SJSA1 (cell line): ENCODE results near the gene CTNNA2. TPM values are rescaled to one million over a fixed set of nuclear protein-coding genes. Genes with fewer than 3 reads are reported as not detected.

ENCODE experiments used
- DNase-seq, 2 experiments: peaks; one replicate each; pipeline ENCODE4 v3.0.0-alpha.2; 2015 to 2020; ENCODE audit warnings: low spot score in 2 of 2, low read depth in 1 of 2
- H3K27ac ChIP-seq: fragments of 250-450 bp; sonication (Bioruptor Pico); 2 replicates; pipeline ENCODE4 v1.5.1; 2020; ENCODE audit warnings: mild to moderate bottlenecking, moderate library complexity
- H3K27me3 ChIP-seq: fragments of 250-450 bp; sonication (Bioruptor Pico); replicated peaks from 2 replicates; pipeline ENCODE4 v1.5.1; 2020; ENCODE audit warnings: mild to moderate bottlenecking, moderate library complexity
- H3K36me3 ChIP-seq: fragments of 250-450 bp; sonication (Bioruptor Pico); 2 replicates; pipeline ENCODE4 v1.5.1; 2020; ENCODE audit warnings: mild to moderate bottlenecking
- H3K4me1 ChIP-seq: fragments of 250-450 bp; sonication (Bioruptor Pico); replicated peaks from 2 replicates; pipeline ENCODE4 v1.6.1; 2021; ENCODE audit warnings: mild to moderate bottlenecking
- H3K4me3 ChIP-seq: fragments of 250-450 bp; sonication (Bioruptor Pico); 2 replicates; pipeline ENCODE4 v1.5.1; 2020; ENCODE audit warnings: mild to moderate bottlenecking
- H3K9me3 ChIP-seq: fragments of 250-450 bp; sonication (Bioruptor Pico); replicated peaks from 2 replicates; pipeline ENCODE4 v1.5.1; 2020; ENCODE audit warnings: mild to moderate bottlenecking
- total RNA-seq: library from RNA; depleted of rRNA; stranded (reverse); fragments of >200 nt; shearing (Covaris generic); gene quantifications from 2 replicates; pipeline ENCODE4 v1.2.3, GENCODE V29; 2014

Gene CTNNA2
- total RNA-seq, 1 experiment from 2014 or later, result not detected

GRCh38 chr2:80467262-80467811 lies 954.5 kb downstream of the CTNNA2 start:
- Histone ChIP-seq H3K36me3 (no peaks in the 10 kb centered on the region), H3K27me3 (no peaks in the 10 kb centered on the region), H3K27ac (no peak overlapping the region), H3K4me1 (no peaks in the 10 kb centered on the region), H3K9me3 (no peaks in the 10 kb centered on the region), H3K4me3 (no peak overlapping the region)
- no peak for DNase-seq

- H3K9me3 ChIP-seq, result no peaks in the 10 kb centered on the region
- H3K27me3 ChIP-seq, result no peaks in the 10 kb centered on the region
- H3K4me3 ChIP-seq, result no peak overlapping the region
- no peaks in the 10 kb centered on the region for H3K36me3 ChIP-seq
- no peak for DNase-seq
- H3K4me1 ChIP-seq, result no peaks in the 10 kb centered on the region
- no peak overlapping the region for H3K27ac ChIP-seq
Observed at GRCh38 chr2:80469428-80469827, 956.6 kb downstream of the CTNNA2 start.

- Histone ChIP-seq H3K27ac (no peak overlapping the region), H3K27me3 (no peaks in the 10 kb centered on the region), H3K9me3 (no peaks in the 10 kb centered on the region), H3K4me3 (no peak overlapping the region), H3K36me3 (no peaks in the 10 kb centered on the region), H3K4me1 (no peaks in the 10 kb centered on the region)
- no peak for DNase-seq
Observed at GRCh38 chr2:80473069-80473468, 960.2 kb downstream of the CTNNA2 start.

GRCh38 chr2:80473796-80474195 lies 960.9 kb downstream of the CTNNA2 start:
- Histone ChIP-seq H3K4me3 (no peak overlapping the region), H3K27me3 (no peaks in the 10 kb centered on the region), H3K36me3 (no peaks in the 10 kb centered on the region), H3K9me3 (no peaks in the 10 kb centered on the region), H3K4me1 (no peaks in the 10 kb centered on the region), H3K27ac (no peak overlapping the region)
- no peak for DNase-seq

GRCh38 chr2:80475970-80476369 lies 963.1 kb downstream of the CTNNA2 start:
- Histone ChIP-seq H3K27me3 (no peaks in the 10 kb centered on the region), H3K27ac (no peak overlapping the region), H3K4me3 (no peak overlapping the region), H3K4me1 (no peaks in the 10 kb centered on the region), H3K36me3 (no peaks in the 10 kb centered on the region), H3K9me3 (no peaks in the 10 kb centered on the region)
- no peak for DNase-seq

GRCh38 chr2:80476535-80477117 lies 963.8 kb downstream of the CTNNA2 start:
- Histone ChIP-seq H3K9me3 (no peaks in the 10 kb centered on the region), H3K27me3 (no peaks in the 10 kb centered on the region), H3K4me3 (no peak overlapping the region), H3K36me3 (no peaks in the 10 kb centered on the region), H3K27ac (no peak overlapping the region), H3K4me1 (no peaks in the 10 kb centered on the region)
- DNase-seq, result no peak

GRCh38 chr2:80482276-80482675 lies 969.4 kb downstream of the CTNNA2 start:
- Histone ChIP-seq H3K27me3 (no peaks in the 10 kb centered on the region), H3K9me3 (no peaks in the 10 kb centered on the region), H3K36me3 (no peaks in the 10 kb centered on the region), H3K4me1 (no peaks in the 10 kb centered on the region), H3K4me3 (no peak overlapping the region), H3K27ac (no peak overlapping the region)
- DNase-seq, result no peak

- H3K27ac ChIP-seq, result no peak overlapping the region
- DNase-seq, result no peak
Observed at GRCh38 chr2:80489717-80490116, 976.9 kb downstream of the CTNNA2 start.

GRCh38 chr2:80490964-80491363 lies 978.1 kb downstream of the CTNNA2 start:
- no peak overlapping the region for H3K27ac ChIP-seq
- no peaks in the 10 kb centered on the region for H3K36me3 ChIP-seq
- H3K9me3 ChIP-seq, result no peaks in the 10 kb centered on the region; the same call in 1 of the 2 replicates
- no peaks in the 10 kb centered on the region for H3K27me3 ChIP-seq
- no peak overlapping the region for H3K4me3 ChIP-seq
- no peak for DNase-seq
- no peaks in the 10 kb centered on the region for H3K4me1 ChIP-seq

More at GRCh38 chr2:80489717-80490116, 976.9 kb downstream of the CTNNA2 start:
- no peaks in the 10 kb centered on the region for H3K4me1 ChIP-seq
- H3K36me3 ChIP-seq, result no peaks in the 10 kb centered on the region
- H3K9me3 ChIP-seq, result no peaks in the 10 kb centered on the region; the same call in 1 of the 2 replicates
- H3K4me3 ChIP-seq, result no peak overlapping the region
- no peaks in the 10 kb centered on the region for H3K27me3 ChIP-seq

GRCh38 chr2:80496346-80496745 lies 983.5 kb downstream of the CTNNA2 start:
- H3K9me3 ChIP-seq, result no peaks in the 10 kb centered on the region
- H3K27me3 ChIP-seq, result no peaks in the 10 kb centered on the region
- peaks cover 6% of the 10 kb centered on the region; the same call in 1 of the 2 replicates for H3K4me1 ChIP-seq
- no peak for DNase-seq
- H3K4me3 ChIP-seq, result no peak overlapping the region
- no peaks in the 10 kb centered on the region for H3K36me3 ChIP-seq
- H3K27ac ChIP-seq, result no peak overlapping the region

GRCh38 chr2:80496775-80497174 lies 983.9 kb downstream of the CTNNA2 start:
- DNase-seq, result peak in 1 of 2 experiments; percentile 12
- no peak overlapping the region for H3K27ac ChIP-seq
- H3K4me3 ChIP-seq, result no peak overlapping the region
- no peaks in the 10 kb centered on the region for H3K27me3 ChIP-seq
- no peaks in the 10 kb centered on the region for H3K36me3 ChIP-seq
- no peaks in the 10 kb centered on the region for H3K9me3 ChIP-seq
- peaks cover 6% of the 10 kb centered on the region; the same call in 1 of the 2 replicates for H3K4me1 ChIP-seq

GRCh38 chr2:80499095-80499494 lies 986.2 kb downstream of the CTNNA2 start:
- H3K4me1 ChIP-seq, result peaks cover 6% of the 10 kb centered on the region; the same call in 1 of the 2 replicates
- H3K27me3 ChIP-seq, result no peaks in the 10 kb centered on the region
- H3K9me3 ChIP-seq, result no peaks in the 10 kb centered on the region
- peak in 1 of 2 experiments; percentile 3 for DNase-seq
- no peak overlapping the region for H3K27ac ChIP-seq
- H3K36me3 ChIP-seq, result no peaks in the 10 kb centered on the region
- no peak overlapping the region for H3K4me3 ChIP-seq

- DNase-seq, result no peak
- Histone ChIP-seq H3K9me3 (no peaks in the 10 kb centered on the region), H3K4me3 (no peak overlapping the region), H3K4me1 (peaks cover 4% of the 10 kb centered on the region; the same call in 1 of the 2 replicates), H3K27ac (no peak overlapping the region), H3K27me3 (no peaks in the 10 kb centered on the region), H3K36me3 (no peaks in the 10 kb centered on the region)
Observed at GRCh38 chr2:80501874-80502624, 989.2 kb downstream of the CTNNA2 start.

GRCh38 chr2:80506563-80506962 lies 993.7 kb downstream of the CTNNA2 start:
- H3K9me3 ChIP-seq, result no peaks in the 10 kb centered on the region; the same call in 1 of the 2 replicates
- no peaks in the 10 kb centered on the region for H3K27me3 ChIP-seq
- no peak for DNase-seq
- H3K27ac ChIP-seq, result no peak overlapping the region
- no peaks in the 10 kb centered on the region for H3K36me3 ChIP-seq
- no peaks in the 10 kb centered on the region for H3K4me1 ChIP-seq
- no peak overlapping the region for H3K4me3 ChIP-seq
